ENCODE measurements around the gene GLRA3. TPM values are rescaled to one million over a fixed set of nuclear protein-coding genes. Genes with fewer than 3 reads are reported as not detected.

GLRA3 gene
- total RNA-seq, 3 donors from 2014 or later (not counting 1 experiment from before 2014, with no cell fraction given) = not detected

DNA sequence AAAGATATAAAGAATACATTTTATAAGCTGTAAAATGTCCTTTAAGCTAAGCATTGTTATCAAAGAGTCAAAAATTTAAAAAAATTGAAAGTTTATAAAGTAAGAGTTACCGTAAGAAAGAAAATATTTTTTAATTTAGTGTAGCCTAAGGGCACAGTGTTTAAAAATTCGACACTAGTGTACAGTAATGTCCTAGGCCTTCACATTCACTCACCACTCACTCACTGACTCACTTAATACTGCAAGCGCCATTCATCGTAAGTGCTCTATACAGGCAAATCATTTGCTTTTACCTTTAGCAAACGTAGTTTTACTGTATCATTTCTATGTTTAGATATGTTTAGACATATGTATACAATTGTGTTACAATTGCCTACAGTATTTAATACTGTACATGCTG, 20.2 kb downstream of the GLRA3 start:
- Histone ChIP-seq H3K4me3 (ENCODE audit: low read length) (no peak overlapping the region), H3K4me1 (ENCODE audit: control insufficient read depth, insufficient read depth, low read length) (no peaks in the 10 kb centered on the region), H3K27me3 (ENCODE audit: control insufficient read depth, insufficient read depth, low read length) (no peaks in the 10 kb centered on the region), H3K36me3 (ENCODE audit: control insufficient read depth, insufficient read depth, low read length) (no peaks in the 10 kb centered on the region), H3K9me3 (ENCODE audit: control insufficient read depth, insufficient read depth, low read length) (no peaks in the 10 kb centered on the region), H3K27ac (ENCODE audit: low read length) (no peak overlapping the region)
- ATAC-seq = no peak
- Mint-ChIP-seq H3K4me1 (no peaks in the 10 kb centered on the region), H3K27me3 (ENCODE audit: low read depth in 2 of 2) (no peaks in the 10 kb centered on the region), H3K36me3 (no peaks in the 10 kb centered on the region), H3K4me3 (no peak overlapping the region), H3K27ac (no peak overlapping the region), H3K9me3 (peaks cover 9 to 19% of the 10 kb centered on the region in 2 donors)
- intact Hi-C loops (cut with micrococcal nuclease) = no loop called here
- no peak for DNase-seq
- WGBS (ENCODE audit: insufficient coverage) = 50% methylated on average over 1 of the region's 5 CpGs
- TF ChIP-seq, protein P1, sequence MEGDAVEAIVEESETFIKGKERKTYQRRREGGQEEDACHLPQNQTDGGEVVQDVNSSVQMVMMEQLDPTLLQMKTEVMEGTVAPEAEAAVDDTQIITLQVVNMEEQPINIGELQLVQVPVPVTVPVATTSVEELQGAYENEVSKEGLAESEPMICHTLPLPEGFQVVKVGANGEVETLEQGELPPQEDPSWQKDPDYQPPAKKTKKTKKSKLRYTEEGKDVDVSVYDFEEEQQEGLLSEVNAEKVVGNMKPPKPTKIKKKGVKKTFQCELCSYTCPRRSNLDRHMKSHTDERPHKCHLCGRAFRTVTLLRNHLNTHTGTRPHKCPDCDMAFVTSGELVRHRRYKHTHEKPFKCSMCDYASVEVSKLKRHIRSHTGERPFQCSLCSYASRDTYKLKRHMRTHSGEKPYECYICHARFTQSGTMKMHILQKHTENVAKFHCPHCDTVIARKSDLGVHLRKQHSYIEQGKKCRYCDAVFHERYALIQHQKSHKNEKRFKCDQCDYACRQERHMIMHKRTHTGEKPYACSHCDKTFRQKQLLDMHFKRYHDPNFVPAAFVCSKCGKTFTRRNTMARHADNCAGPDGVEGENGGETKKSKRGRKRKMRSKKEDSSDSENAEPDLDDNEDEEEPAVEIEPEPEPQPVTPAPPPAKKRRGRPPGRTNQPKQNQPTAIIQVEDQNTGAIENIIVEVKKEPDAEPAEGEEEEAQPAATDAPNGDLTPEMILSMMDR (IDR thresholded peaks at IDR 0.05) = no peak

DNA sequence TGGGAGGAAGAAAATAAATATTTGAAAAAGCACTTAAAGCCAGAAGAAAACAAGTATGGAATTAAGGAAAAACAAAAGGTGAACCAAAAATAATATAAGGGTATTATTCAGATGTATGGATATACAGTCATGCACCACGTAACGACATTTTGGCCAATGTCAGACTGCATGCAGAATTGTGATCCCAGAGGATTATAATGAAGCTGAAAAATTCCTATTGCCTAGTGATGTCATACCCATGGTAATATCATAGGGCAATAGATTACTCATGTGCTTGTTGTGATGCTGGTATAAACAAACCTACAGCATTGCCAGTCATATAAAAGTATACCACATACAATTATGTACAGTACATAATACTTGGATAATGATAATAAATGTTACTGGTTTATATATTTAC, 20.9 kb downstream of the GLRA3 start:
- no peaks in the 10 kb centered on the region for H3K27me3 Mint-ChIP-seq (ENCODE audit: low read depth in 2 of 2)
- TF ChIP-seq, protein P1 (IDR thresholded peaks at IDR 0.05) = no peak
- no peak overlapping the region for H3K27ac Mint-ChIP-seq
- DNase-seq = no peak
- H3K4me1 Mint-ChIP-seq = no peaks in the 10 kb centered on the region
- H3K27me3 ChIP-seq (ENCODE audit: control insufficient read depth, insufficient read depth, low read length) = no peaks in the 10 kb centered on the region
- no peaks in the 10 kb centered on the region for H3K4me1 ChIP-seq (ENCODE audit: control insufficient read depth, insufficient read depth, low read length)
- intact Hi-C loops (cut with micrococcal nuclease) = no loop called here
- no peaks in the 10 kb centered on the region for H3K9me3 ChIP-seq (ENCODE audit: control insufficient read depth, insufficient read depth, low read length)
- no peaks in the 10 kb centered on the region for H3K36me3 ChIP-seq (ENCODE audit: control insufficient read depth, insufficient read depth, low read length)
- WGBS (ENCODE audit: insufficient coverage) = 89% methylated on average over 2 of the region's 2 CpGs
- no peak overlapping the region for H3K27ac ChIP-seq (ENCODE audit: low read length)
- no peak overlapping the region for H3K4me3 Mint-ChIP-seq
- H3K36me3 Mint-ChIP-seq = no peaks in the 10 kb centered on the region
- H3K9me3 Mint-ChIP-seq = peaks cover 9 to 14% of the 10 kb centered on the region in 2 donors
- no peak for ATAC-seq
- no peak overlapping the region for H3K4me3 ChIP-seq (ENCODE audit: low read length)

DNA sequence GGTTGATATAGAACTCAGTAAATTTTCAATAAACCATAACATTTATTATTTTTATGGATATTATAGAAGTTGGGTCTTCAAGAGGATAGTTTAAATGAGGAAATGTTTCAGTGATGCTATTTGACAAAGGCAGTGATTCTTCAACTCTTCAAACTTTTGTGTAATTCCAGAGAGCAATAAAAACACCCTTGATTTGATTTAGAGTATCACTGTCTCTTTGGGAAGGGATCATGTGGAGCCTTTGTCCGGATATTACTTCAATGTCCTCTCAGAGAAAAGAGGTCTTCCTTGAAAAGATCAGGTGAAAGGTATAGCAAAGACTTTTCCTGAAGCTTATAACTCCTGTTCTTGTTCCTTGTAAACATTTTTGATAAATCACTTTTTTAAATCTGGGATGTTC, 23.3 kb downstream of the GLRA3 start:
- no peak overlapping the region for H3K27ac ChIP-seq (ENCODE audit: low read length)
- no peaks in the 10 kb centered on the region for H3K4me1 ChIP-seq (ENCODE audit: control insufficient read depth, insufficient read depth, low read length)
- H3K9me3 ChIP-seq (ENCODE audit: control insufficient read depth, insufficient read depth, low read length) = no peaks in the 10 kb centered on the region
- H3K4me3 ChIP-seq (ENCODE audit: low read length) = no peak overlapping the region
- no peak overlapping the region for H3K4me3 Mint-ChIP-seq
- WGBS (ENCODE audit: insufficient coverage) = 73% methylated on average over 1 of the region's 1 CpG
- no peaks in the 10 kb centered on the region for H3K36me3 Mint-ChIP-seq
- no peak for DNase-seq
- H3K9me3 Mint-ChIP-seq = peaks cover 16 to 20% of the 10 kb centered on the region in 2 donors
- no peaks in the 10 kb centered on the region for H3K27me3 ChIP-seq (ENCODE audit: control insufficient read depth, insufficient read depth, low read length)
- no peaks in the 10 kb centered on the region for H3K36me3 ChIP-seq (ENCODE audit: control insufficient read depth, insufficient read depth, low read length)
- H3K27ac Mint-ChIP-seq = no peak overlapping the region
- H3K4me1 Mint-ChIP-seq = no peaks in the 10 kb centered on the region
- intact Hi-C loops (cut with micrococcal nuclease) = no loop called here
- H3K27me3 Mint-ChIP-seq (ENCODE audit: low read depth in 2 of 2) = no peaks in the 10 kb centered on the region
- ATAC-seq = no peak
- TF ChIP-seq, protein P1 (IDR thresholded peaks at IDR 0.05) = no peak

GRCh38 chr4:174794543-174795094, 34.4 kb downstream of the GLRA3 start:
- DNase-seq (no peak), ATAC-seq (no peak)
- intact Hi-C loops (cut with micrococcal nuclease) = no loop called here
- H3K27ac Mint-ChIP-seq = no peak overlapping the region
- no peak overlapping the region for H3K27ac ChIP-seq (ENCODE audit: low read length)
- peaks cover 2 to 8% of the 10 kb centered on the region in 2 donors for H3K9me3 Mint-ChIP-seq
- no peaks in the 10 kb centered on the region for H3K36me3 ChIP-seq (ENCODE audit: control insufficient read depth, insufficient read depth, low read length)
- no peak overlapping the region for H3K4me3 ChIP-seq (ENCODE audit: low read length)
- no peak overlapping the region for H3K4me3 Mint-ChIP-seq
- no peaks in the 10 kb centered on the region for H3K9me3 ChIP-seq (ENCODE audit: control insufficient read depth, insufficient read depth, low read length)
- H3K36me3 Mint-ChIP-seq = no peaks in the 10 kb centered on the region
- no CpG with 5 or more reads among the region's 3 CpGs for WGBS (ENCODE audit: insufficient coverage)
- TF ChIP-seq, protein P1 (IDR thresholded peaks at IDR 0.05) = no peak
- H3K27me3 ChIP-seq (ENCODE audit: control insufficient read depth, insufficient read depth, low read length) = no peaks in the 10 kb centered on the region
- no peaks in the 10 kb centered on the region for H3K4me1 ChIP-seq (ENCODE audit: control insufficient read depth, insufficient read depth, low read length)
- no peaks in the 10 kb centered on the region for H3K27me3 Mint-ChIP-seq (ENCODE audit: low read depth in 2 of 2)
- H3K4me1 Mint-ChIP-seq = no peaks in the 10 kb centered on the region
